GM23338 (cell line): Measurements from ENCODE around the gene MPP2. TPM values are rescaled to one million over a fixed set of nuclear protein-coding genes. Genes with fewer than 3 reads are reported as not detected.

Experiments used
- ATAC-seq: fragments of 200-7000 bp; cut with Tn5 transposase; 3 replicates; pipeline ENCODE4 v1.9.1; 2020
- DNase-seq: peaks from one replicate; pipeline ENCODE4 v3.0.0-alpha.2; 2015; ENCODE audit warnings: low spot score
- H2AFZ ChIP-seq: fragments of 200-600 bp; sonication (generic); 2 replicates; pipeline ENCODE4 v1.8.0; 2016; ENCODE audit warnings: antibody characterized with exemption, mild to moderate bottlenecking, moderate library complexity
- H3F3A ChIP-seq: fragments of 200-600 bp; sonication (generic); replicated peaks from 2 replicates; pipeline ENCODE4 v1.8.0; 2017; ENCODE audit warnings: antibody characterized with exemption, mixed run types, low read depth
- H3K27ac ChIP-seq: fragments of 200-600 bp; sonication (generic); 2 replicates; pipeline ENCODE4 v1.6.1; 2016; ENCODE audit warnings: low read depth
- H3K27me3 ChIP-seq: fragments of 200-600 bp; sonication (generic); 2 replicates; pipeline ENCODE4 v1.8.0; 2016; ENCODE audit warnings: mild to moderate bottlenecking, mixed run types, moderate library complexity; ENCODE audit not compliant: insufficient read depth
- H3K36me3 ChIP-seq: fragments of 200-600 bp; sonication (generic); 2 replicates; pipeline ENCODE4 v1.8.0; 2016; ENCODE audit warnings: mild to moderate bottlenecking; ENCODE audit not compliant: insufficient read depth
- H3K4me1 ChIP-seq: fragments of 200-600 bp; sonication (generic); 2 replicates; pipeline ENCODE4 v1.8.0; 2016; ENCODE audit warnings: mild to moderate bottlenecking, moderate library complexity; ENCODE audit not compliant: insufficient read depth
- H3K4me2 ChIP-seq: fragments of 200-600 bp; sonication (generic); 2 replicates; pipeline ENCODE4 v1.7.1; 2017; ENCODE audit warnings: mixed run types
- H3K4me3 ChIP-seq: fragments of 200-600 bp; sonication (generic); 2 replicates; pipeline ENCODE4 v1.6.1; 2016; ENCODE audit warnings: mixed run types
- H3K79me2 ChIP-seq: fragments of 200-600 bp; sonication (generic); replicated peaks from 2 replicates; pipeline ENCODE4 v1.8.0; 2017; ENCODE audit warnings: mild to moderate bottlenecking; ENCODE audit not compliant: insufficient read depth
- H3K9me2 ChIP-seq: fragments of 200-600 bp; sonication (generic); 2 replicates; pipeline ENCODE4 v1.8.0; 2017; ENCODE audit not compliant: insufficient read depth
- H4K20me1 ChIP-seq: fragments of 200-600 bp; sonication (generic); replicated peaks from 2 replicates; pipeline ENCODE4 v1.8.0; 2017; ENCODE audit warnings: mild to moderate bottlenecking; ENCODE audit not compliant: insufficient read depth
- H3K27ac Mint-ChIP-seq: 2 replicates; pipeline ENCODE4 v1.8.0; 2020; ENCODE audit warnings: inconsistent platforms, mild to moderate bottlenecking, moderate library complexity, mixed read lengths
- H3K27me3 Mint-ChIP-seq: 3 replicates; pipeline ENCODE4 v1.8.0; 2022; ENCODE audit warnings: low read depth, mild to moderate bottlenecking, moderate library complexity, mixed read lengths, inconsistent platforms; ENCODE audit not compliant: insufficient read depth, poor library complexity
- H3K36me3 Mint-ChIP-seq: 3 replicates; pipeline ENCODE4 v1.8.0; 2021; ENCODE audit warnings: low read depth, mild to moderate bottlenecking, inconsistent platforms, moderate library complexity, mixed read lengths
- H3K4me1 Mint-ChIP-seq: 3 replicates; pipeline ENCODE4 v1.8.0; 2020; ENCODE audit warnings: mild to moderate bottlenecking, inconsistent platforms, mixed read lengths
- H3K4me3 Mint-ChIP-seq: 3 replicates; pipeline ENCODE4 v1.8.0; 2021; ENCODE audit warnings: moderate library complexity, mild to moderate bottlenecking, inconsistent platforms, mixed read lengths
- H3K9me3 Mint-ChIP-seq: 3 replicates; pipeline ENCODE4 v1.8.0; 2020; ENCODE audit warnings: moderate library complexity, mild to moderate bottlenecking, inconsistent platforms, mixed read lengths
- CREB1 ChIP-seq: fragments of 250-450 bp; sonication (Bioruptor Pico); IDR thresholded peaks from 2 replicates; pipeline ENCODE4 v1.5.0; 2020; ENCODE audit warnings: low read depth, mild to moderate bottlenecking, moderate library complexity
- CTCF ChIP-seq, 2 experiments: fragments of 200-600 bp in 1 of 2; sonication (generic) in 1 of 2; conservative IDR thresholded peaks; 2 replicates each; pipeline versions ENCODE4 v1.5.1 to v1.6.1; 2016 to 2017; ENCODE audit warnings: antibody characterized with exemption in 2 of 2, low read depth in 2 of 2, mild to moderate bottlenecking in 2 of 2, moderate library complexity in 1 of 2
- ETS1 ChIP-seq: IDR thresholded peaks from 2 replicates; pipeline ENCODE4 v1.6.1; 2016; ENCODE audit warnings: antibody characterized with exemption
- EZH2 ChIP-seq: fragments of 200-600 bp; sonication (generic); IDR thresholded peaks from one replicate; pipeline ENCODE4 v1.8.0; 2017; ENCODE audit warnings: antibody characterized with exemption, mild to moderate bottlenecking, low read depth; ENCODE audit not compliant: unreplicated experiment
- EZH2phosphoT487 ChIP-seq: fragments of 200-600 bp; sonication (generic); IDR thresholded peaks from one replicate; pipeline ENCODE4 v1.8.1; 2018; ENCODE audit warnings: antibody characterized with exemption; ENCODE audit not compliant: unreplicated experiment
- JUNB ChIP-seq: IDR thresholded peaks from one replicate; pipeline ENCODE4 v1.6.1; 2016; ENCODE audit warnings: antibody characterized with exemption; ENCODE audit not compliant: unreplicated experiment
- REST ChIP-seq: IDR thresholded peaks from one replicate; pipeline ENCODE4 v1.6.1; 2018; ENCODE audit warnings: antibody characterized with exemption; ENCODE audit not compliant: unreplicated experiment
- STAT1 ChIP-seq: IDR thresholded peaks from one replicate; pipeline ENCODE4 v1.6.1; 2016; ENCODE audit warnings: antibody characterized with exemption; ENCODE audit not compliant: unreplicated experiment
- ZNF114 ChIP-seq: fragments of 250-450 bp; sonication (Bioruptor Pico); IDR thresholded peaks from 2 replicates; pipeline ENCODE4 v1.5.0; 2020; ENCODE audit warnings: mild to moderate bottlenecking, moderate library complexity
- ZNF331 ChIP-seq: fragments of 250-450 bp; sonication (Bioruptor Pico); IDR thresholded peaks from 2 replicates; pipeline ENCODE4 v1.5.0; 2020; ENCODE audit warnings: low read depth, mild to moderate bottlenecking, moderate library complexity
- polyA plus RNA-seq: library from polyadenylated mRNA; unstranded; fragments of >200 nt; fragmentation: Nextera tagmentation; extraction: Ambion mirVana; gene quantifications from 2 replicates; pipeline ENCODE4 v1.2.1, GENCODE V29; 2016
- total RNA-seq: library from RNA; depleted of rRNA; stranded (reverse); fragments of >200 nt; shearing (Covaris generic); gene quantifications from 2 replicates; pipeline ENCODE4 v1.2.3, GENCODE V29; 2014

Gene MPP2
- total and polyA plus RNA-seq, 2 experiments from 2014 or later = 7.8 to 20.7 TPM

- Histone ChIP-seq H3K27ac (no peak overlapping the region), H2AFZ (no peak overlapping the region), H3K4me2 (no peak overlapping the region), H3K27me3 (no peaks in the 10 kb centered on the region), H3K4me1 (no peaks in the 10 kb centered on the region), H3K9me2 (no peaks in the 10 kb centered on the region), H4K20me1 (no peaks in the 10 kb centered on the region), H3F3A (no peaks in the 10 kb centered on the region), H3K79me2 (no peaks in the 10 kb centered on the region), H3K36me3 (no peaks in the 10 kb centered on the region), H3K4me3 (no peak overlapping the region)
- DNase-seq (peak; percentile 46), ATAC-seq (peak; percentile 72)
- no peak for TF ChIP-seq CREB1 (CRISPR knock-in tag)
- peak; percentile 47 to 63 for TF ChIP-seq CTCF (conservative IDR thresholded peaks at IDR 0.05; ENCODE audit: low read depth in 2 of 2)
- TF ChIP-seq JUNB = no peak
- no peak for TF ChIP-seq STAT1
- no peak overlapping the region for H3K27ac Mint-ChIP-seq
- H3K4me1 Mint-ChIP-seq = peaks cover 8% of the 10 kb centered on the region
- no peak overlapping the region for H3K4me3 Mint-ChIP-seq
- no peaks in the 10 kb centered on the region for H3K36me3 Mint-ChIP-seq
- peaks cover 6% of the 10 kb centered on the region for H3K27me3 Mint-ChIP-seq
- no peaks in the 10 kb centered on the region for H3K9me3 Mint-ChIP-seq
Measured at GRCh38 chr17:43840814-43841213, 66.5 kb downstream of the MPP2 start.

- no peak overlapping the region for H3K4me3 Mint-ChIP-seq
- H3K9me2 ChIP-seq = no peaks in the 10 kb centered on the region
- no peaks in the 10 kb centered on the region for H3K36me3 Mint-ChIP-seq
- no peaks in the 10 kb centered on the region for H3K79me2 ChIP-seq
- H3K4me1 Mint-ChIP-seq = peaks cover 6% of the 10 kb centered on the region
- H4K20me1 ChIP-seq = no peaks in the 10 kb centered on the region
- no peaks in the 10 kb centered on the region for H3K4me1 ChIP-seq
- no peak overlapping the region for H2AFZ ChIP-seq
- H3K27ac ChIP-seq = no peak overlapping the region
- ATAC-seq (peak; percentile 65), DNase-seq (peak; percentile 20)
- H3K9me3 Mint-ChIP-seq = no peaks in the 10 kb centered on the region
- peaks cover 11% of the 10 kb centered on the region for H3K27me3 Mint-ChIP-seq
- H3K4me2 ChIP-seq = no peak overlapping the region
- H3K27me3 ChIP-seq = peaks cover 1% of the 10 kb centered on the region; the same call in 1 of the 2 replicates
- H3F3A ChIP-seq = no peaks in the 10 kb centered on the region
- no peaks in the 10 kb centered on the region for H3K36me3 ChIP-seq
- no peak overlapping the region for H3K27ac Mint-ChIP-seq
- H3K4me3 ChIP-seq = no peak overlapping the region
- TF ChIP-seq EZH2phosphoT487 = no peak
- no peak for TF ChIP-seq REST
- no peak for TF ChIP-seq STAT1
- no peak for TF ChIP-seq ETS1
- TF ChIP-seq CREB1 (CRISPR knock-in tag) = no peak
- no peak for TF ChIP-seq ZNF114 (CRISPR knock-in tag)
- TF ChIP-seq EZH2 = no peak
- TF ChIP-seq CTCF (conservative IDR thresholded peaks at IDR 0.05; ENCODE audit: low read depth in 2 of 2) = no peak
- no peak for TF ChIP-seq ZNF331 (CRISPR knock-in tag)
Measured at GRCh38 chr17:43839670-43840108, 67.6 kb downstream of the MPP2 start.
